Measurements from ENCODE around the gene TTC27. TPM values are rescaled to one million over a fixed set of nuclear protein-coding genes. Genes with fewer than 3 reads are reported as not detected.

Gene TTC27
- total and polyA plus RNA-seq, 2 of the 13 experiments (the other 11 are each of a cell fraction or from before 2014, with no cell fraction given): 26.7 to 44.7 TPM

GRCh38 chr2:32741575-32741974 is 113.7 kb downstream of the TTC27 start (continued):
- TF ChIP-seq ATF6 (CRISPR knock-in tag; conservative IDR thresholded peaks at IDR 0.05) (no peak), ZMYM2 (CRISPR knock-in tag; IDR thresholded peaks at IDR 0.05) (no peak), HNRNPK (IDR thresholded peaks at IDR 0.05; ENCODE audit: low read depth, low read length, poor library complexity, severe bottlenecking) (no peak), TAF15 (IDR thresholded peaks at IDR 0.05; ENCODE audit: low read depth, low read length, poor library complexity, severe bottlenecking) (no peak), PITX1 (CRISPR knock-in tag; IDR thresholded peaks at IDR 0.05) (no peak), ZNF780A (CRISPR knock-in tag; IDR thresholded peaks at IDR 0.05) (no peak), CHCHD3 (CRISPR knock-in tag; IDR thresholded peaks at IDR 0.05) (no peak), SP4 (CRISPR knock-in tag; IDR thresholded peaks at IDR 0.05) (no peak)

GRCh38 chr2:32742376-32742775 is 114.5 kb downstream of the TTC27 start:
- no TSS peak for BruUV-seq (replicated peaks)
- WGBS (ENCODE audit: low lambda C conversion rate): 100% methylated on average over 2 of the region's 2 CpGs
- TF ChIP-seq ZZZ3 (CRISPR knock-in tag; IDR thresholded peaks at IDR 0.05; ENCODE audit: borderline replicate concordance) (no peak), ZNF337 (CRISPR knock-in tag; IDR thresholded peaks at IDR 0.05; ENCODE audit: borderline replicate concordance, low read depth) (no peak), ZNF24 (IDR thresholded peaks at IDR 0.05) (no peak)
- Histone ChIP-seq H3K27ac (ENCODE audit: extremely low read length, insufficient read depth, low read length) (no peak overlapping the region), H3K36me3 (replicated peaks in 1 of 2; ENCODE audit: control insufficient read depth in 1 of 2, insufficient read depth in 2 of 2, low read length in 2 of 2) (peaks cover 1 to 14% of the 10 kb centered on the region in 2 experiments), H3K4me2 (ENCODE audit: low read depth, low read length) (no peak overlapping the region), H3K9ac (ENCODE audit: insufficient read depth, low read depth, low read length) (no peak overlapping the region), H3K79me2 (ENCODE audit: insufficient read depth, low read length) (no peaks in the 10 kb centered on the region), H2AFZ (ENCODE audit: low read length) (no peak overlapping the region), H3K27me3 (ENCODE audit: control insufficient read depth in 1 of 2, insufficient read depth in 2 of 2, low read length in 2 of 2) (no peaks in the 10 kb centered on the region), H4K20me1 (ENCODE audit: insufficient read depth, low read length) (no peaks in the 10 kb centered on the region), H3K4me3 (replicated peaks in 1 of 3; ENCODE audit: insufficient read depth in 1 of 3, low read depth in 2 of 3, low read length in 3 of 3) (no peak overlapping the region), H3K4me1 (ENCODE audit: insufficient read depth, low read length) (no peaks in the 10 kb centered on the region), H3K9me3 (ENCODE audit: low read length) (no peaks in the 10 kb centered on the region)
- POLR2A ChIA-PET: no interaction called here
- intact Hi-C loops (cut with micrococcal nuclease; ENCODE audit: unreplicated experiment) (no loop called here), in situ Hi-C loops (cut with HindIII; ENCODE audit: extremely low pct_ligation_motif_present, low pct_unique_long_range_greater_than_20kb) (no loop called here)
- DNase-seq (ENCODE audit: low spot score) (no peak), ATAC-seq (no peak), FAIRE-seq (no peak)
- CTCF ChIA-PET (ENCODE audit: low intra/inter-chr PET ratio, low total read pairs): no interaction called here

Measured in HepG2 (cell line).